Heart right ventricle (tissue), 16 donors: Measurements from ENCODE around the gene ST6GALNAC3. TPM values are rescaled to one million over a fixed set of nuclear protein-coding genes. Genes with fewer than 3 reads are reported as not detected.

Experiments
- ATAC-seq, 8 donors: fragments of 200-7000 bp; cut with Tn5 transposase; one replicate each; pipeline ENCODE4 v1.9.1; 2020; ENCODE audit warnings: mild to moderate bottlenecking in 8 of 8, moderate library complexity in 8 of 8, moderate number of reproducible peaks in 1 of 8
- DNase-seq, 2 donors: peaks; one replicate each; pipeline ENCODE4 v3.0.0-alpha.2; 2020
- H3K27ac ChIP-seq, 10 donors: fragments of 200-600 bp; sonication (generic) in 2 of 10; one replicate each; pipeline versions ENCODE4 v1.5.0 to v1.8.0; 2020 to 2022; ENCODE audit warnings: mild to moderate bottlenecking in 3 of 10
- H3K27me3 ChIP-seq, 7 donors: fragments of 200-600 bp; one replicate each; pipeline ENCODE4 v1.8.0; 2021 to 2022; ENCODE audit warnings: mild to moderate bottlenecking in 2 of 7
- H3K36me3 ChIP-seq, 9 donors: fragments of 200-600 bp; sonication (generic) in 1 of 9; one replicate each; pipeline versions ENCODE4 v1.5.0 to v1.8.0; 2020 to 2022; ENCODE audit warnings: mild to moderate bottlenecking in 2 of 9
- H3K4me1 ChIP-seq, 9 donors: fragments of 200-600 bp; sonication (generic) in 1 of 9; one replicate each; pipeline versions ENCODE4 v1.5.0 to v1.8.0; 2020 to 2022; ENCODE audit warnings: mild to moderate bottlenecking in 4 of 9
- H3K4me3 ChIP-seq, 10 donors: fragments of 200-600 bp; sonication (generic) in 2 of 10; one replicate each; pipeline versions ENCODE4 v1.5.0 to v1.8.0; 2020 to 2022; ENCODE audit warnings: mild to moderate bottlenecking in 7 of 10, moderate library complexity in 2 of 10
- H3K9me3 ChIP-seq, 11 donors: fragments of 200-600 bp in 10 of 11; sonication (generic) in 2 of 11; one replicate each; pipeline versions ENCODE4 v1.5.0 to v1.8.0; 2013 to 2022; ENCODE audit warnings: mild to moderate bottlenecking in 2 of 11, control low read depth in 1 of 11, moderate library complexity in 1 of 11
- CTCF ChIP-seq, 9 donors: fragments of 200-600 bp; sonication (generic) in 2 of 9; IDR thresholded peaks; one replicate each; pipeline versions ENCODE4 v1.5.0 to v1.8.0; 2021 to 2022; ENCODE audit warnings: antibody characterized with exemption in 9 of 9, mild to moderate bottlenecking in 5 of 9, moderate library complexity in 1 of 9
- WGBS, 2 donors: extraction: QIAGEN DNeasy Blood & Tissue Kit; methylation state at CpG; one replicate each; pipeline ENCODE4 v1.1.7; 2013; ENCODE audit warnings: inconsistent platforms in 1 of 2; 5-methylcytosine and 5-hydroxymethylcytosine counted together
- intact Hi-C, 10 donors: fragments of 100-400 bp; cut with DNase I; formaldehyde crosslinking; loops; one replicate each; pipeline versions ENCODE4 v1.11.1 to v1.14.2; 2022
- polyA plus RNA-seq, 2 donors: library from polyadenylated mRNA; stranded (reverse); fragments of 200-250 nt; gene quantifications; one replicate each; pipeline ENCODE4 v1.2.3, GENCODE V29; 2013
- total RNA-seq, 10 donors: library from RNA; stranded (reverse); fragmentation: NEBNext Ultra II Directional in 3 of 10; extraction: Animal tissue kit (Norgen Biotek cat#: 25700) in 3 of 10; gene quantifications; one replicate each; pipeline versions ENCODE4 v1.2.1 to v1.2.4, GENCODE V29; 2021 to 2023
- donor health status: Arrhythmogenic right ventricular cardiomyopathy.
- donor health status: ischemic (EF 13 %, LVEDD 7.1; RV severe dilation, severe dysfunction).
- donor health status: healthy with polysubstance abuse.
- donor health status: DM: no; HTN: yes; CAD: no.
- donor health status: DM: no; HTN: no; CAD: no.
- donor health status: ischemic (EF 25% LVEDD 6.9; RV normal size, moderate dysfunction).
- donor health status: ischemic (EF 25% LVEDD 5.7; RV mildly dilated, moderate dysfunction).
- donor health status: healthy.
- donor health status: DM: yes; HTN: yes; CAD: no.
- donor health status: Ischemic cardiomyopathy.
- donor health status: ischemic (EF 35%, LVEDD 5.7; RV mildly dilated, moderate dysfunction).
- donor health status: nonischemic (EF 11% LVEDD 7.7; RV severe dilation, severe dysfunction).
- donor health status: DM: yes; HTN: yes; CAD: no.
- donor health status: PGD.
- donor health status: ischemic (EF 29% LVEDD 5.4; RV normal size, mild dysfunction).
- donor health status: nonischemic (EF 23%, LVEDD 6.1; RV moderate dilation, normal function).

Gene ST6GALNAC3
- total and polyA plus RNA-seq, 12 donors: 2.8 to 10.3 (median 4.8) TPM

GRCh38 chr1:76140227-76140626, 65.7 kb downstream of the ST6GALNAC3 start:
- WGBS, 2 donors: 43 to 55% methylated on average over 1 of the region's 1 CpG
- intact Hi-C loops: loop anchor here in 2 of 10 donors (5.0 to 10.0 kb wide), 2 partner anchors 73 to 145 kb away; no protein-coding TSS in a partner anchor
- TF ChIP-seq CTCF (IDR thresholded peaks at IDR 0.05): peak in 1 of 9 donors; percentile 17
- ATAC-seq (no peak), DNase-seq (no peak)
- H3K4me3 ChIP-seq: no peak overlapping the region
- no peaks in the 10 kb centered on the region for H3K36me3 ChIP-seq
- H3K27me3 ChIP-seq: no peaks in the 10 kb centered on the region
- H3K9me3 ChIP-seq: no peaks in the 10 kb centered on the region
- peak overlapping the region in 9 of 10 donors; percentile 60 to 79 (median 75) for H3K27ac ChIP-seq
- peaks cover 0 to 62% (median 24%) of the 10 kb centered on the region in 9 donors for H3K4me1 ChIP-seq

GRCh38 chr1:76141929-76142328, 67.4 kb downstream of the ST6GALNAC3 start:
- peak overlapping the region in 2 of 10 donors; percentile 75 for H3K27ac ChIP-seq
- WGBS, 2 donors: 97 to 99% methylated on average over 2 of the region's 2 CpGs
- H3K4me3 ChIP-seq: no peak overlapping the region
- no peaks in the 10 kb centered on the region for H3K9me3 ChIP-seq
- ATAC-seq (no peak), DNase-seq (no peak)
- intact Hi-C loops: loop anchor here in 3 of 10 donors (2.0 to 10.0 kb wide), 3 partner anchors 67 to 147 kb away; partner anchors contain the start of gene ST6GALNAC3 (in 1 of the 3)
- peaks cover 0 to 55% (median 24%) of the 10 kb centered on the region in 9 donors for H3K4me1 ChIP-seq
- no peaks in the 10 kb centered on the region for H3K27me3 ChIP-seq
- H3K36me3 ChIP-seq: no peaks in the 10 kb centered on the region
- TF ChIP-seq CTCF (IDR thresholded peaks at IDR 0.05): no peak

- Histone ChIP-seq H3K36me3 (no peaks in the 10 kb centered on the region), H3K27me3 (peaks cover 0 to 5% (median 0%) of the 10 kb centered on the region in 7 donors), H3K4me1 (peaks cover 0 to 45% (median 21%) of the 10 kb centered on the region in 9 donors), H3K9me3 (no peaks in the 10 kb centered on the region), H3K4me3 (no peak overlapping the region), H3K27ac (no peak overlapping the region)
- intact Hi-C loops: loop anchor here in 3 of 10 donors (2.0 to 10.0 kb wide), 3 partner anchors 68 to 148 kb away; partner anchors contain the start of gene ST6GALNAC3 (in 1 of the 3)
- DNase-seq: no peak
- ATAC-seq: no peak
- WGBS, 2 donors: 42 to 46% methylated on average over 5 of the region's 5 CpGs
- TF ChIP-seq CTCF (IDR thresholded peaks at IDR 0.05): no peak
These were observed 68.4 kb downstream of the ST6GALNAC3 start for GRCh38 chr1:76142771-76143540.

- no peaks in the 10 kb centered on the region for H3K36me3 ChIP-seq
- intact Hi-C loops: loop anchor here in 2 of 10 donors (5.0 to 10.0 kb wide), 2 partner anchors 77 to 149 kb away; no protein-coding TSS in a partner anchor
- peaks cover 0 to 12% (median 0%) of the 10 kb centered on the region in 7 donors for H3K27me3 ChIP-seq
- H3K27ac ChIP-seq: no peak overlapping the region
- DNase-seq (no peak), ATAC-seq (no peak)
- no peak for TF ChIP-seq CTCF (IDR thresholded peaks at IDR 0.05)
- peaks cover 0 to 36% (median 16%) of the 10 kb centered on the region in 9 donors for H3K4me1 ChIP-seq
- WGBS, 2 donors: 92 to 97% methylated on average over 2 of the region's 2 CpGs
- H3K4me3 ChIP-seq: no peak overlapping the region
- H3K9me3 ChIP-seq: no peaks in the 10 kb centered on the region
These were observed 69.7 kb downstream of the ST6GALNAC3 start for GRCh38 chr1:76144247-76144646.
